CD14-positive monocyte (primary cell): ENCODE measurements around the gene DUOX2. TPM values are rescaled to one million over a fixed set of nuclear protein-coding genes. Genes with fewer than 3 reads are reported as not detected.

Experiments
- DNase-seq, 3 donors: peaks; one replicate each; pipeline ENCODE4 v3.0.0-alpha.2; 2011 to 2022
- H2AFZ ChIP-seq: 2 replicates; pipeline ENCODE4 v1.6.0; 2012; ENCODE audit warnings: mild to moderate bottlenecking, low read depth, low read length, inconsistent platforms; ENCODE audit not compliant: insufficient read depth, poor library complexity, severe bottlenecking
- H3K27ac ChIP-seq, 2 donors: 1 replicate in 1 of 2; 2 replicates in 1 of 2; pipeline ENCODE4 v1.5.1; 2012 to 2013; ENCODE audit warnings: low read length in 2 of 2, control low read depth in 1 of 2, inconsistent platforms in 1 of 2, low read depth in 1 of 2, mild to moderate bottlenecking in 1 of 2
- H3K27me3 ChIP-seq, 2 donors: one replicate each; pipeline versions ENCODE4 v1.6.0 to v1.6.1; 2011 to 2013; ENCODE audit warnings: low read length in 2 of 2; ENCODE audit not compliant: control insufficient read depth in 2 of 2, insufficient read depth in 2 of 2
- H3K36me3 ChIP-seq, 2 donors: replicated peaks in 1 of 2; 1 replicate in 1 of 2; 2 replicates in 1 of 2; pipeline versions ENCODE4 v1.5.1 to v1.6.1; 2012 to 2013; ENCODE audit warnings: low read length in 2 of 2, control low read depth in 1 of 2, inconsistent platforms in 1 of 2, mild to moderate bottlenecking in 1 of 2; ENCODE audit not compliant: insufficient read depth in 2 of 2, control insufficient read depth in 1 of 2
- H3K4me1 ChIP-seq, 2 donors: 1 replicate in 1 of 2; 2 replicates in 1 of 2; pipeline versions ENCODE4 v1.5.1 to v1.6.1; 2012 to 2013; ENCODE audit warnings: low read length in 2 of 2, control low read depth in 1 of 2, inconsistent platforms in 1 of 2, mild to moderate bottlenecking in 1 of 2, moderate library complexity in 1 of 2; ENCODE audit not compliant: insufficient read depth in 2 of 2, control insufficient read depth in 1 of 2
- H3K4me2 ChIP-seq: replicated peaks from 2 replicates; pipeline ENCODE3; 2012; ENCODE audit warnings: low read length, moderate library complexity, mild to moderate bottlenecking; ENCODE audit not compliant: poor library complexity, severe bottlenecking; ENCODE audit errors: extremely low read depth
- H3K4me3 ChIP-seq, 3 experiments: fragments of 200-600 bp in 1 of 3; sonication (generic) in 1 of 3; replicated peaks in 1 of 3; 1 replicate in 2 of 3; 2 replicates in 1 of 3; pipeline ENCODE4 v1.5.1; 2011 to 2013; ENCODE audit warnings: low read length in 3 of 3, mild to moderate bottlenecking in 3 of 3, control low read depth in 2 of 3, low read depth in 2 of 3, inconsistent platforms in 1 of 3, moderate library complexity in 1 of 3
- H3K79me2 ChIP-seq: 2 replicates; pipeline ENCODE4 v1.6.0; 2012; ENCODE audit warnings: mild to moderate bottlenecking, control low read depth, inconsistent platforms, low read length, moderate library complexity; ENCODE audit not compliant: insufficient read depth
- H3K9ac ChIP-seq: 2 replicates; pipeline ENCODE4 v1.6.0; 2017; ENCODE audit warnings: low read length, mild to moderate bottlenecking; ENCODE audit not compliant: insufficient read depth, poor library complexity, severe bottlenecking
- H3K9me3 ChIP-seq, 2 donors: replicated peaks in 1 of 2; 1 replicate in 1 of 2; 2 replicates in 1 of 2; pipeline versions ENCODE4 v1.5.1 to v1.6.1; 2012 to 2013; ENCODE audit warnings: low read length in 2 of 2, control low read depth in 1 of 2; ENCODE audit not compliant: control insufficient read depth in 1 of 2, insufficient read depth in 1 of 2
- H4K20me1 ChIP-seq: 2 replicates; pipeline ENCODE4 v1.6.0; 2012; ENCODE audit warnings: mild to moderate bottlenecking, low read length, control low read depth, moderate library complexity; ENCODE audit not compliant: insufficient read depth
- H3K27ac Mint-ChIP-seq, 7 donors: one replicate each; pipeline ENCODE4 v1.8.0; 2020; ENCODE audit warnings: mild to moderate bottlenecking in 7 of 7, mixed read lengths in 7 of 7, moderate library complexity in 6 of 7, inconsistent platforms in 2 of 7
- H3K27me3 Mint-ChIP-seq, 3 donors: one replicate each; pipeline ENCODE4 v1.8.0; 2021 to 2022; ENCODE audit warnings: low read depth in 3 of 3, mild to moderate bottlenecking in 3 of 3, mixed read lengths in 3 of 3, moderate library complexity in 3 of 3, inconsistent platforms in 1 of 3
- H3K36me3 Mint-ChIP-seq, 2 donors: one replicate each; pipeline ENCODE4 v1.8.0; 2020; ENCODE audit warnings: mixed read lengths in 2 of 2, inconsistent platforms in 1 of 2, mild to moderate bottlenecking in 1 of 2
- H3K4me1 Mint-ChIP-seq: one replicate; pipeline ENCODE4 v1.8.0; 2020; ENCODE audit warnings: mild to moderate bottlenecking, mixed read lengths
- H3K4me3 Mint-ChIP-seq, 2 donors: one replicate each; pipeline ENCODE4 v1.8.0; 2020; ENCODE audit warnings: mild to moderate bottlenecking in 2 of 2, mixed read lengths in 2 of 2, moderate library complexity in 1 of 2
- H3K9me3 Mint-ChIP-seq, 7 donors: one replicate each; pipeline ENCODE4 v1.8.0; 2020 to 2022; ENCODE audit warnings: mixed read lengths in 7 of 7, mild to moderate bottlenecking in 6 of 7, moderate library complexity in 6 of 7, inconsistent platforms in 2 of 7
- CTCF ChIP-seq: fragments of 200-600 bp; IDR thresholded peaks from one replicate; pipeline ENCODE4 v1.8.0; 2022; ENCODE audit warnings: antibody characterized with exemption, mild to moderate bottlenecking
- WGBS: methylation state at CpG from one replicate; pipeline ENCODE4 v1.1.5; 2013; ENCODE audit warnings: missing lambda C conversion rate; ENCODE audit not compliant: insufficient coverage; 5-methylcytosine and 5-hydroxymethylcytosine counted together
- intact Hi-C, 2 donors: fragments of 100-400 bp; cut with micrococcal nuclease; formaldehyde crosslinking; loops; one replicate each; pipeline versions ENCODE4 v1.15.0 to v1.15.1; 2023
- polyA plus RNA-seq, 3 donors: library from polyadenylated mRNA; depleted of rRNA in 1 of 3; unstranded in 2 of 3; stranded (reverse) in 1 of 3; fragments of 300-500 nt in 2 of 3; fragments of >200 nt in 1 of 3; fragmentation: Illumina TruSeq in 2 of 3; gene quantifications; 1 replicate in 2 of 3; 2 replicates in 1 of 3; pipeline ENCODE4 v1.2.3, GENCODE V29; 2012 to 2021

The DUOX2 gene
- polyA plus RNA-seq, 3 donors: 0.01 TPM; not detected in 2

DNA sequence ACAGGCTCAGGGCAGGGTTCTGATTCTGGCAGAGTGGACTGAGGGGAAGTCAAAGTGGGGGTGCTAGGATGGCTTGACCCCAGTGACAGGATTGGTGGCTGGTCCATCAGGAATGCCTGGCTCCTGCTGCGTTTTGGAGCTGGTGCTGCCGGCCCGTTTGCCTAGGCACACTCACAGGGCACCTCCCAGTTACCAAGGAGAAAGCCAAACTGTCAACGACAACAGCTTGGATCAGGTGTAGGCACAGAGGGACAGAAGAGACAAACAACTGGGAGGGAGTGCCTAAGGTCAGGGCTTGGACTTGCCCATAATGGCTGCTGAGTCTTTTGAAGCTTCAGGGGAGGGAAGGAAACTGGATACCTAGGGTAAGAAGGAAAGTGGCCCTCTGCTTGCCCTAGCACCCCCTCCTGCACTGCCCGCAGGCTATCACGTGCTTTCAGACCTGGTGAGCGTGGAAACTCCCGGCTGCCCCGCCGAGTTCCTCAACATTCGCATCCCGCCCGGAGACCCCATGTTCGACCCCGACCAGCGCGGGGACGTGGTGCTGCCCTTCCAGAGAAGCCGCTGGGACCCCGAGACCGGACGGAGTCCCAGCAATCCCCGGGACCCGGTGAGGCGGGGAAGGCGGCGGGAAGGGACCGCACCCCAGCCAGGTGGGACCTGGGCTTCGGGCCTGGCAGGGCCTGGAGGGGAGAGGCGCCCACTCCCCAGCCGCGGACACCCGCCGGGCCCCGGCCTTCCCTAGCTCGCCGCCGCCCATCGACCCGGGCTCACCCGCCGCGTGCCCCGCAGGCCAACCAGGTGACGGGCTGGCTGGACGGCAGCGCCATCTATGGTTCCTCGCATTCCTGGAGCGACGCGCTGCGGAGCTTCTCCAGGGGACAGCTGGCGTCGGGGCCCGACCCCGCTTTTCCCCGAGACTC lies 21.0 kb upstream of the DUOX2 start:
- no peaks in the 10 kb centered on the region for H3K79me2 ChIP-seq
- no peaks in the 10 kb centered on the region for H4K20me1 ChIP-seq
- Mint-ChIP-seq H3K4me1 (peaks cover 10% of the 10 kb centered on the region), H3K36me3 (no peaks in the 10 kb centered on the region), H3K4me3 (peak overlapping the region; percentile 47 to 82), H3K9me3 (peaks cover 0 to 12% (median 3%) of the 10 kb centered on the region in 7 donors), H3K27ac (peak overlapping the region in 1 of 7 donors; percentile 59), H3K27me3 (peaks cover 62 to 79% (median 68%) of the 10 kb centered on the region in 3 donors)
- H3K4me1 ChIP-seq: peaks cover 0 to 5% of the 10 kb centered on the region in 2 donors
- peaks cover 0 to 17% of the 10 kb centered on the region in 2 donors for H3K9me3 ChIP-seq
- TF ChIP-seq CTCF: peak; percentile 26
- intact Hi-C loops: no loop called here
- DNase-seq: peak in 1 of 3 donors; percentile 25
- H2AFZ ChIP-seq: no peak overlapping the region
- no peak overlapping the region for H3K9ac ChIP-seq
- H3K4me2 ChIP-seq: peak overlapping the region; percentile 26
- no peak overlapping the region for H3K27ac ChIP-seq
- WGBS: 8% methylated on average over 47 of the region's 57 CpGs
- H3K4me3 ChIP-seq: peak overlapping the region in 1 of 3 experiments; percentile 30
- H3K27me3 ChIP-seq: peaks cover 39 to 68% of the 10 kb centered on the region in 2 donors
- no peaks in the 10 kb centered on the region for H3K36me3 ChIP-seq

GRCh38 chr15:45134046-45134445 lies 20.1 kb upstream of the DUOX2 start:
- Mint-ChIP-seq H3K9me3 (peaks cover 0 to 14% (median 3%) of the 10 kb centered on the region in 7 donors), H3K27ac (no peak overlapping the region), H3K27me3 (peaks cover 66 to 88% (median 76%) of the 10 kb centered on the region in 3 donors), H3K36me3 (no peaks in the 10 kb centered on the region), H3K4me1 (peaks cover 16% of the 10 kb centered on the region), H3K4me3 (peak overlapping the region in 1 of 2 donors; percentile 82)
- Histone ChIP-seq H3K4me1 (peaks cover 6 to 12% of the 10 kb centered on the region in 2 donors), H2AFZ (no peak overlapping the region), H3K27ac (no peak overlapping the region), H3K27me3 (peaks cover 44 to 76% of the 10 kb centered on the region in 2 donors), H4K20me1 (no peaks in the 10 kb centered on the region), H3K9me3 (peaks cover 0 to 20% of the 10 kb centered on the region in 2 donors), H3K79me2 (no peaks in the 10 kb centered on the region), H3K9ac (no peak overlapping the region), H3K4me2 (no peak overlapping the region), H3K4me3 (no peak overlapping the region), H3K36me3 (no peaks in the 10 kb centered on the region)
- no peak for TF ChIP-seq CTCF
- intact Hi-C loops: no loop called here
- WGBS: 100% methylated on average over 1 of the region's 7 CpGs
- DNase-seq: no peak
